ENCODE measurements around the gene LAIR1. TPM values are rescaled to one million over a fixed set of nuclear protein-coding genes. Genes with fewer than 3 reads are reported as not detected.

Gene LAIR1
- total and polyA plus RNA-seq, 2 experiments from 2014 or later: 0.10 to 1.3 TPM

DNA sequence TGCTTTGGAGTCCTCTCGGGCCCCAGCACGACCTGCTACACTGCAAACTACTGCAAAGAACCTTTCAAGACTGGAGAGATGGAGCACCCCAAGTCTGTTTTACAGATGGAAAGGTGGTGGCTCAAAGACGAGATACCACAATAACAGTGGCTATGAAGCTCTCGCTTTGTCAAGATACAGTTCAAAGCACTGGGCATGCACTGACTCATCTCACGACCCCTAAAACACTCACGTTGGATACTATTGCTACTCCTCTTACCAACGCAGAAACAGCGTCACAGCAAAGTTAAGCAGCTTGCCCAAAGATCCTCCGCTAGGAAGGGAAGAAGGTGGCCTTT is 24.0 kb upstream of the LAIR1 start:
- TF ChIP-seq, protein P1, sequence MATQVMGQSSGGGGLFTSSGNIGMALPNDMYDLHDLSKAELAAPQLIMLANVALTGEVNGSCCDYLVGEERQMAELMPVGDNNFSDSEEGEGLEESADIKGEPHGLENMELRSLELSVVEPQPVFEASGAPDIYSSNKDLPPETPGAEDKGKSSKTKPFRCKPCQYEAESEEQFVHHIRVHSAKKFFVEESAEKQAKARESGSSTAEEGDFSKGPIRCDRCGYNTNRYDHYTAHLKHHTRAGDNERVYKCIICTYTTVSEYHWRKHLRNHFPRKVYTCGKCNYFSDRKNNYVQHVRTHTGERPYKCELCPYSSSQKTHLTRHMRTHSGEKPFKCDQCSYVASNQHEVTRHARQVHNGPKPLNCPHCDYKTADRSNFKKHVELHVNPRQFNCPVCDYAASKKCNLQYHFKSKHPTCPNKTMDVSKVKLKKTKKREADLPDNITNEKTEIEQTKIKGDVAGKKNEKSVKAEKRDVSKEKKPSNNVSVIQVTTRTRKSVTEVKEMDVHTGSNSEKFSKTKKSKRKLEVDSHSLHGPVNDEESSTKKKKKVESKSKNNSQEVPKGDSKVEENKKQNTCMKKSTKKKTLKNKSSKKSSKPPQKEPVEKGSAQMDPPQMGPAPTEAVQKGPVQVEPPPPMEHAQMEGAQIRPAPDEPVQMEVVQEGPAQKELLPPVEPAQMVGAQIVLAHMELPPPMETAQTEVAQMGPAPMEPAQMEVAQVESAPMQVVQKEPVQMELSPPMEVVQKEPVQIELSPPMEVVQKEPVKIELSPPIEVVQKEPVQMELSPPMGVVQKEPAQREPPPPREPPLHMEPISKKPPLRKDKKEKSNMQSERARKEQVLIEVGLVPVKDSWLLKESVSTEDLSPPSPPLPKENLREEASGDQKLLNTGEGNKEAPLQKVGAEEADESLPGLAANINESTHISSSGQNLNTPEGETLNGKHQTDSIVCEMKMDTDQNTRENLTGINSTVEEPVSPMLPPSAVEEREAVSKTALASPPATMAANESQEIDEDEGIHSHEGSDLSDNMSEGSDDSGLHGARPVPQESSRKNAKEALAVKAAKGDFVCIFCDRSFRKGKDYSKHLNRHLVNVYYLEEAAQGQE (IDR thresholded peaks at IDR 0.05; ENCODE audit: unreplicated experiment): no peak
- TF ChIP-seq POLR2AphosphoS5 (IDR thresholded peaks at IDR 0.05; ENCODE audit: low read depth): no peak
- TF ChIP-seq NANOG (IDR thresholded peaks at IDR 0.05; ENCODE audit: borderline replicate concordance): no peak
- TF ChIP-seq, protein P2, sequence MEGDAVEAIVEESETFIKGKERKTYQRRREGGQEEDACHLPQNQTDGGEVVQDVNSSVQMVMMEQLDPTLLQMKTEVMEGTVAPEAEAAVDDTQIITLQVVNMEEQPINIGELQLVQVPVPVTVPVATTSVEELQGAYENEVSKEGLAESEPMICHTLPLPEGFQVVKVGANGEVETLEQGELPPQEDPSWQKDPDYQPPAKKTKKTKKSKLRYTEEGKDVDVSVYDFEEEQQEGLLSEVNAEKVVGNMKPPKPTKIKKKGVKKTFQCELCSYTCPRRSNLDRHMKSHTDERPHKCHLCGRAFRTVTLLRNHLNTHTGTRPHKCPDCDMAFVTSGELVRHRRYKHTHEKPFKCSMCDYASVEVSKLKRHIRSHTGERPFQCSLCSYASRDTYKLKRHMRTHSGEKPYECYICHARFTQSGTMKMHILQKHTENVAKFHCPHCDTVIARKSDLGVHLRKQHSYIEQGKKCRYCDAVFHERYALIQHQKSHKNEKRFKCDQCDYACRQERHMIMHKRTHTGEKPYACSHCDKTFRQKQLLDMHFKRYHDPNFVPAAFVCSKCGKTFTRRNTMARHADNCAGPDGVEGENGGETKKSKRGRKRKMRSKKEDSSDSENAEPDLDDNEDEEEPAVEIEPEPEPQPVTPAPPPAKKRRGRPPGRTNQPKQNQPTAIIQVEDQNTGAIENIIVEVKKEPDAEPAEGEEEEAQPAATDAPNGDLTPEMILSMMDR (conservative IDR thresholded peaks at IDR 0.05; ENCODE audit: low read depth in 2 of 2): no peak
- TF ChIP-seq, protein P3, sequence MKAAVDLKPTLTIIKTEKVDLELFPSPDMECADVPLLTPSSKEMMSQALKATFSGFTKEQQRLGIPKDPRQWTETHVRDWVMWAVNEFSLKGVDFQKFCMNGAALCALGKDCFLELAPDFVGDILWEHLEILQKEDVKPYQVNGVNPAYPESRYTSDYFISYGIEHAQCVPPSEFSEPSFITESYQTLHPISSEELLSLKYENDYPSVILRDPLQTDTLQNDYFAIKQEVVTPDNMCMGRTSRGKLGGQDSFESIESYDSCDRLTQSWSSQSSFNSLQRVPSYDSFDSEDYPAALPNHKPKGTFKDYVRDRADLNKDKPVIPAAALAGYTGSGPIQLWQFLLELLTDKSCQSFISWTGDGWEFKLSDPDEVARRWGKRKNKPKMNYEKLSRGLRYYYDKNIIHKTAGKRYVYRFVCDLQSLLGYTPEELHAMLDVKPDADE (IDR thresholded peaks at IDR 0.05): no peak
- TF ChIP-seq JUNB (IDR thresholded peaks at IDR 0.05; ENCODE audit: unreplicated experiment): no peak
- TF ChIP-seq ZNF114 (CRISPR knock-in tag; IDR thresholded peaks at IDR 0.05): no peak
- TF ChIP-seq ZNF331 (CRISPR knock-in tag; IDR thresholded peaks at IDR 0.05; ENCODE audit: low read depth): no peak
- TF ChIP-seq STAT1 (IDR thresholded peaks at IDR 0.05; ENCODE audit: unreplicated experiment): no peak
- TF ChIP-seq, protein P4, sequence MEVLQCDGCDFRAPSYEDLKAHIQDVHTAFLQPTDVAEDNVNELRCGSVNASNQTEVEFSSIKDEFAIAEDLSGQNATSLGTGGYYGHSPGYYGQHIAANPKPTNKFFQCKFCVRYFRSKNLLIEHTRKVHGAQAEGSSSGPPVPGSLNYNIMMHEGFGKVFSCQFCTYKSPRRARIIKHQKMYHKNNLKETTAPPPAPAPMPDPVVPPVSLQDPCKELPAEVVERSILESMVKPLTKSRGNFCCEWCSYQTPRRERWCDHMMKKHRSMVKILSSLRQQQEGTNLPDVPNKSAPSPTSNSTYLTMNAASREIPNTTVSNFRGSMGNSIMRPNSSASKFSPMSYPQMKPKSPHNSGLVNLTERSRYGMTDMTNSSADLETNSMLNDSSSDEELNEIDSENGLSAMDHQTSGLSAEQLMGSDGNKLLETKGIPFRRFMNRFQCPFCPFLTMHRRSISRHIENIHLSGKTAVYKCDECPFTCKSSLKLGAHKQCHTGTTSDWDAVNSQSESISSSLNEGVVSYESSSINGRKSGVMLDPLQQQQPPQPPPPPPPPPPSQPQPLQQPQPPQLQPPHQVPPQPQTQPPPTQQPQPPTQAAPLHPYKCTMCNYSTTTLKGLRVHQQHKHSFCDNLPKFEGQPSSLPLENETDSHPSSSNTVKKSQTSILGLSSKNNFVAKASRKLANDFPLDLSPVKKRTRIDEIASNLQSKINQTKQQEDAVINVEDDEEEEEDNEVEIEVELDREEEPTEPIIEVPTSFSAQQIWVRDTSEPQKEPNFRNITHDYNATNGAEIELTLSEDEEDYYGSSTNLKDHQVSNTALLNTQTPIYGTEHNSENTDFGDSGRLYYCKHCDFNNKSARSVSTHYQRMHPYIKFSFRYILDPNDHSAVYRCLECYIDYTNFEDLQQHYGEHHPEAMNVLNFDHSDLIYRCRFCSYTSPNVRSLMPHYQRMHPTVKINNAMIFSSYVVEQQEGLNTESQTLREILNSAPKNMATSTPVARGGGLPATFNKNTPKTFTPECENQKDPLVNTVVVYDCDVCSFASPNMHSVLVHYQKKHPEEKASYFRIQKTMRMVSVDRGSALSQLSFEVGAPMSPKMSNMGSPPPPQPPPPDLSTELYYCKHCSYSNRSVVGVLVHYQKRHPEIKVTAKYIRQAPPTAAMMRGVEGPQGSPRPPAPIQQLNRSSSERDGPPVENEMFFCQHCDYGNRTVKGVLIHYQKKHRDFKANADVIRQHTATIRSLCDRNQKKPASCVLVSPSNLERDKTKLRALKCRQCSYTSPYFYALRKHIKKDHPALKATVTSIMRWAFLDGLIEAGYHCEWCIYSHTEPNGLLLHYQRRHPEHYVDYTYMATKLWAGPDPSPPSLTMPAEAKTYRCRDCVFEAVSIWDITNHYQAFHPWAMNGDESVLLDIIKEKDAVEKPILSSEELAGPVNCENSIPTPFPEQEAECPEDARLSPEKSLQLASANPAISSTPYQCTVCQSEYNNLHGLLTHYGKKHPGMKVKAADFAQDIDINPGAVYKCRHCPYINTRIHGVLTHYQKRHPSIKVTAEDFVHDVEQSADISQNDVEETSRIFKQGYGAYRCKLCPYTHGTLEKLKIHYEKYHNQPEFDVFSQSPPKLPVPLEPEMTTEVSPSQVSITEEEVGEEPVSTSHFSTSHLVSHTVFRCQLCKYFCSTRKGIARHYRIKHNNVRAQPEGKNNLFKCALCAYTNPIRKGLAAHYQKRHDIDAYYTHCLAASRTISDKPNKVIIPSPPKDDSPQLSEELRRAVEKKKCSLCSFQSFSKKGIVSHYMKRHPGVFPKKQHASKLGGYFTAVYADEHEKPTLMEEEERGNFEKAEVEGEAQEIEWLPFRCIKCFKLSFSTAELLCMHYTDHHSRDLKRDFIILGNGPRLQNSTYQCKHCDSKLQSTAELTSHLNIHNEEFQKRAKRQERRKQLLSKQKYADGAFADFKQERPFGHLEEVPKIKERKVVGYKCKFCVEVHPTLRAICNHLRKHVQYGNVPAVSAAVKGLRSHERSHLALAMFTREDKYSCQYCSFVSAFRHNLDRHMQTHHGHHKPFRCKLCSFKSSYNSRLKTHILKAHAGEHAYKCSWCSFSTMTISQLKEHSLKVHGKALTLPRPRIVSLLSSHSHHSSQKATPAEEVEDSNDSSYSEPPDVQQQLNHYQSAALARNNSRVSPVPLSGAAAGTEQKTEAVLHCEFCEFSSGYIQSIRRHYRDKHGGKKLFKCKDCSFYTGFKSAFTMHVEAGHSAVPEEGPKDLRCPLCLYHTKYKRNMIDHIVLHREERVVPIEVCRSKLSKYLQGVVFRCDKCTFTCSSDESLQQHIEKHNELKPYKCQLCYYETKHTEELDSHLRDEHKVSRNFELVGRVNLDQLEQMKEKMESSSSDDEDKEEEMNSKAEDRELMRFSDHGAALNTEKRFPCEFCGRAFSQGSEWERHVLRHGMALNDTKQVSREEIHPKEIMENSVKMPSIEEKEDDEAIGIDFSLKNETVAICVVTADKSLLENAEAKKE (CRISPR knock-in tag; IDR thresholded peaks at IDR 0.05): no peak
- no peak for TF ChIP-seq EZH2 (IDR thresholded peaks at IDR 0.05; ENCODE audit: low read depth, unreplicated experiment)
- no peak for TF ChIP-seq EZH2phosphoT487 (IDR thresholded peaks at IDR 0.05; ENCODE audit: unreplicated experiment)
- Mint-ChIP-seq H3K4me1 (peaks cover 20% of the 10 kb centered on the region), H3K4me3 (peak overlapping the region; percentile 57; the same call in 2 of the 3 replicates), H3K27me3 (ENCODE audit: insufficient read depth, low read depth, poor library complexity) (peaks cover 5% of the 10 kb centered on the region), H3K36me3 (ENCODE audit: low read depth) (no peaks in the 10 kb centered on the region), H3K27ac (no peak overlapping the region), H3K9me3 (no peaks in the 10 kb centered on the region)
- H3K79me2 ChIP-seq (replicated peaks; ENCODE audit: insufficient read depth): no peaks in the 10 kb centered on the region
- no peaks in the 10 kb centered on the region for H3K9me2 ChIP-seq (ENCODE audit: insufficient read depth)
- H3F3A ChIP-seq (replicated peaks; ENCODE audit: low read depth): 0 out of 2 replicates have a peak, but pooled peaks cover 3% of the 10 kb centered on the region
- DNase-seq (ENCODE audit: low spot score) (no peak), ATAC-seq (no peak)
- H4K20me1 ChIP-seq (replicated peaks; ENCODE audit: insufficient read depth): no peaks in the 10 kb centered on the region; the same call in 1 of the 2 replicates
- peak overlapping the region; percentile 81 for H2AFZ ChIP-seq
- H3K27me3 ChIP-seq (ENCODE audit: insufficient read depth): peaks cover 23% of the 10 kb centered on the region
- peaks cover 13% of the 10 kb centered on the region for H3K4me1 ChIP-seq (ENCODE audit: insufficient read depth)
- peak overlapping the region; percentile 45; the same call in 1 of the 2 replicates for H3K4me3 ChIP-seq
- H3K4me2 ChIP-seq: peak overlapping the region; percentile 70
- no peaks in the 10 kb centered on the region for H3K36me3 ChIP-seq (ENCODE audit: insufficient read depth)
- H3K27ac ChIP-seq (ENCODE audit: low read depth): no peak overlapping the region

All from GM23338 (cell line).